Endothelial cell (in vitro differentiated cells): ENCODE measurements around the gene AKR1C2. TPM values are rescaled to one million over a fixed set of nuclear protein-coding genes. Genes with fewer than 3 reads are reported as not detected.

ENCODE experiments used
- DNase-seq: peaks from one replicate; pipeline ENCODE4 v3.0.0; 2021; ENCODE audit warnings: low spot score
- H3K27ac Mint-ChIP-seq: one replicate; pipeline ENCODE4 v1.8.0; 2021; ENCODE audit warnings: mixed read lengths, inconsistent platforms; ENCODE audit not compliant: unreplicated experiment
- H3K27me3 Mint-ChIP-seq: one replicate; pipeline ENCODE4 v1.8.0; 2021; ENCODE audit warnings: mild to moderate bottlenecking, moderate library complexity, mixed read lengths, inconsistent platforms; ENCODE audit not compliant: unreplicated experiment
- H3K36me3 Mint-ChIP-seq: one replicate; pipeline ENCODE4 v1.8.0; 2021; ENCODE audit warnings: mild to moderate bottlenecking, low read depth, mixed read lengths, inconsistent platforms; ENCODE audit not compliant: unreplicated experiment
- H3K4me1 Mint-ChIP-seq: one replicate; pipeline ENCODE4 v1.8.0; 2021; ENCODE audit warnings: mild to moderate bottlenecking, mixed read lengths, inconsistent platforms; ENCODE audit not compliant: unreplicated experiment
- H3K4me3 Mint-ChIP-seq: one replicate; pipeline ENCODE4 v1.8.0; 2021; ENCODE audit warnings: mild to moderate bottlenecking, mixed read lengths, inconsistent platforms; ENCODE audit not compliant: unreplicated experiment
- H3K9me3 Mint-ChIP-seq: one replicate; pipeline ENCODE4 v1.8.0; 2021; ENCODE audit warnings: mixed read lengths, inconsistent platforms; ENCODE audit not compliant: unreplicated experiment
- CTCF ChIP-seq: fragments of 200-600 bp; sonication (generic); IDR thresholded peaks from one replicate; pipeline ENCODE4 v1.5.0; 2021; ENCODE audit warnings: antibody characterized with exemption; ENCODE audit not compliant: unreplicated experiment
- total RNA-seq: library from RNA; stranded (reverse); fragmentation: NEBNext Ultra II Directional; extraction: Animal tissue kit (Norgen Biotek cat#: 25700); gene quantifications from one replicate; pipeline ENCODE4 v1.2.1, GENCODE V29; 2021; ENCODE audit not compliant: unreplicated experiment

Gene AKR1C2
- total RNA-seq, 1 donor from 2014 or later: not detected

- H3K27me3 Mint-ChIP-seq: no peaks in the 10 kb centered on the region
- TF ChIP-seq CTCF: no peak
- H3K9me3 Mint-ChIP-seq: no peaks in the 10 kb centered on the region
- DNase-seq: no peak
- H3K36me3 Mint-ChIP-seq: no peaks in the 10 kb centered on the region
- H3K4me1 Mint-ChIP-seq: peaks cover 6% of the 10 kb centered on the region
- H3K27ac Mint-ChIP-seq: no peak overlapping the region
- H3K4me3 Mint-ChIP-seq: no peak overlapping the region
Observed at GRCh38 chr10:5040010-5040673, 36.5 kb upstream of the AKR1C2 start.

- Mint-ChIP-seq H3K36me3 (no peaks in the 10 kb centered on the region), H3K4me1 (peaks cover 6% of the 10 kb centered on the region), H3K27me3 (no peaks in the 10 kb centered on the region), H3K27ac (no peak overlapping the region), H3K9me3 (no peaks in the 10 kb centered on the region), H3K4me3 (no peak overlapping the region)
- DNase-seq: no peak
- no peak for TF ChIP-seq CTCF
Observed at GRCh38 chr10:5038733-5039132, 35.1 kb upstream of the AKR1C2 start.

- Mint-ChIP-seq H3K4me3 (no peak overlapping the region), H3K27ac (no peak overlapping the region), H3K4me1 (peaks cover 6% of the 10 kb centered on the region), H3K9me3 (no peaks in the 10 kb centered on the region), H3K36me3 (no peaks in the 10 kb centered on the region), H3K27me3 (no peaks in the 10 kb centered on the region)
- no peak for DNase-seq
- no peak for TF ChIP-seq CTCF
Observed at GRCh38 chr10:5038101-5038500, 34.4 kb upstream of the AKR1C2 start.

GRCh38 chr10:5036511-5036910, 32.9 kb upstream of the AKR1C2 start:
- H3K27me3 Mint-ChIP-seq: no peaks in the 10 kb centered on the region
- H3K27ac Mint-ChIP-seq: no peak overlapping the region
- H3K36me3 Mint-ChIP-seq: no peaks in the 10 kb centered on the region
- peaks cover 5% of the 10 kb centered on the region for H3K4me1 Mint-ChIP-seq
- no peak for DNase-seq
- H3K9me3 Mint-ChIP-seq: no peaks in the 10 kb centered on the region
- TF ChIP-seq CTCF: no peak
- H3K4me3 Mint-ChIP-seq: no peak overlapping the region

GRCh38 chr10:5035356-5035755, 31.7 kb upstream of the AKR1C2 start:
- H3K27me3 Mint-ChIP-seq: no peaks in the 10 kb centered on the region
- no peaks in the 10 kb centered on the region for H3K36me3 Mint-ChIP-seq
- no peaks in the 10 kb centered on the region for H3K9me3 Mint-ChIP-seq
- H3K4me3 Mint-ChIP-seq: no peak overlapping the region
- no peak for DNase-seq
- H3K27ac Mint-ChIP-seq: no peak overlapping the region
- TF ChIP-seq CTCF: no peak
- no peaks in the 10 kb centered on the region for H3K4me1 Mint-ChIP-seq
